Prostate gland (tissue), 2 donors: Measurements from ENCODE around the gene ZSWIM8. TPM values are rescaled to one million over a fixed set of nuclear protein-coding genes. Genes with fewer than 3 reads are reported as not detected.
"Not testable (repeated sequence)": the region's sequence is repeated elsewhere in the genome, so short reads cannot be mapped to it uniquely, and the experiment has no call there.

Experiments
- DNase-seq: peaks from one replicate; pipeline ENCODE4 v3.0.0-alpha.2; 2019; ENCODE audit warnings: low spot score
- H3K27ac ChIP-seq, 2 donors: fragments of 200-600 bp; sonication (generic); 2 replicates each; pipeline ENCODE4 v1.5.1; 2017 to 2019
- H3K27me3 ChIP-seq: fragments of 200-600 bp; sonication (generic); replicated peaks from 2 replicates; pipeline ENCODE4 v1.5.1; 2019; ENCODE audit not compliant: insufficient read depth
- H3K36me3 ChIP-seq, 2 donors: fragments of 200-600 bp; sonication (generic); 1 replicate in 1 of 2; 2 replicates in 1 of 2; pipeline versions ENCODE4 v1.5.1 to v1.8.1; 2017 to 2019
- H3K4me1 ChIP-seq: fragments of 200-600 bp; sonication (generic); replicated peaks from 2 replicates; pipeline ENCODE4 v1.5.1; 2019
- H3K4me3 ChIP-seq, 2 donors: fragments of 200-600 bp; sonication (generic); 2 replicates each; pipeline ENCODE4 v1.5.1; 2017 to 2019
- H3K9me3 ChIP-seq: fragments of 200-600 bp; sonication (generic); 2 replicates; pipeline ENCODE4 v1.5.1; 2017
- CTCF ChIP-seq, 4 experiments: fragments of 200-600 bp in 2 of 4; fragments of 450-650 bp in 2 of 4; sonication (generic) in 2 of 4; IDR thresholded peaks; 1 replicate in 3 of 4; 2 replicates in 1 of 4; pipeline ENCODE4 v1.5.1; 2016 to 2019; ENCODE audit warnings: antibody characterized with exemption in 4 of 4, mild to moderate bottlenecking in 2 of 4, moderate library complexity in 2 of 4
- POLR2A ChIP-seq: fragments of 450-650 bp; IDR thresholded peaks from one replicate; pipeline ENCODE4 v1.6.1; 2016; ENCODE audit warnings: antibody characterized with exemption, mild to moderate bottlenecking
- POLR2AphosphoS5 ChIP-seq: sonication (generic); formaldehyde crosslinking; IDR thresholded peaks from one replicate; pipeline ENCODE4 v1.6.1; 2017; ENCODE audit warnings: antibody characterized with exemption
- WGBS: methylation state at CpG from one replicate; pipeline ENCODE4 v1.1.5; 2018; 5-methylcytosine and 5-hydroxymethylcytosine counted together
- intact Hi-C: fragments of 100-400 bp; cut with DNase I; formaldehyde crosslinking; loops from one replicate; pipeline ENCODE4 v1.14.2; 2022
- total RNA-seq, 2 donors: library from RNA; depleted of rRNA; stranded (reverse); fragments of >200 nt; gene quantifications; one replicate each; pipeline ENCODE4 v1.1.0, GENCODE V29; 2016

The ZSWIM8 gene
- total RNA-seq, 2 donors from 2014 or later = 80.6 to 246 TPM

- H3K9me3 ChIP-seq = no peaks in the 10 kb centered on the region
- peaks cover 40 to 66% of the 10 kb centered on the region in 2 donors for H3K36me3 ChIP-seq
- no peak overlapping the region for H3K27ac ChIP-seq
- DNase-seq = no peak
- intact Hi-C loops = no loop called here
- no peaks in the 10 kb centered on the region for H3K27me3 ChIP-seq
- no peaks in the 10 kb centered on the region for H3K4me1 ChIP-seq
- TF ChIP-seq POLR2A (no peak), POLR2AphosphoS5 (no peak), CTCF (IDR thresholded peaks at IDR 0.05) (no peak)
- WGBS = 97% methylated on average over 5 of the region's 5 CpGs
- no peak overlapping the region for H3K4me3 ChIP-seq
These were observed 8.1 kb downstream of the ZSWIM8 start for GRCh38 chr10:73793456-73793855.

GRCh38 chr10:73795491-73795890 lies 10.1 kb downstream of the ZSWIM8 start:
- DNase-seq, H3K4me3 ChIP-seq, H3K27me3 ChIP-seq, H3K4me1 ChIP-seq, H3K9me3 ChIP-seq, intact Hi-C loops, H3K27ac ChIP-seq: not testable (repeated sequence)
- peaks cover 29 to 49% of the 10 kb centered on the region in 2 donors for H3K36me3 ChIP-seq
- WGBS = 95% methylated on average over 10 of the region's 10 CpGs

- H3K4me3 ChIP-seq, H3K27ac ChIP-seq, intact Hi-C loops, H3K27me3 ChIP-seq, DNase-seq, H3K4me1 ChIP-seq, H3K9me3 ChIP-seq: not testable (repeated sequence)
- peaks cover 31 to 44% of the 10 kb centered on the region in 2 donors for H3K36me3 ChIP-seq
- 92% methylated on average over 8 of the region's 8 CpGs for WGBS
These were observed 10.6 kb downstream of the ZSWIM8 start for GRCh38 chr10:73796035-73796434.

- no peak for TF ChIP-seq CTCF (IDR thresholded peaks at IDR 0.05)
- no peak for TF ChIP-seq POLR2A
- no peak for TF ChIP-seq POLR2AphosphoS5
- 85% methylated on average over 5 of the region's 5 CpGs for WGBS
- H3K9me3 ChIP-seq = no peaks in the 10 kb centered on the region
- no peak overlapping the region for H3K27ac ChIP-seq
- DNase-seq = no peak
- no peaks in the 10 kb centered on the region for H3K27me3 ChIP-seq
- no peak overlapping the region for H3K4me3 ChIP-seq
- H3K4me1 ChIP-seq = no peaks in the 10 kb centered on the region
- peaks cover 27 to 37% of the 10 kb centered on the region in 2 donors for H3K36me3 ChIP-seq
- intact Hi-C loops = no loop called here
These were observed 11.4 kb downstream of the ZSWIM8 start for GRCh38 chr10:73796766-73797165.

- H3K4me1 ChIP-seq = no peaks in the 10 kb centered on the region
- no peaks in the 10 kb centered on the region for H3K9me3 ChIP-seq
- intact Hi-C loops = no loop called here
- H3K36me3 ChIP-seq = peaks cover 25 to 30% of the 10 kb centered on the region in 2 donors
- no peak for TF ChIP-seq CTCF (IDR thresholded peaks at IDR 0.05)
- no peak for TF ChIP-seq POLR2AphosphoS5
- TF ChIP-seq POLR2A = no peak
- H3K27me3 ChIP-seq = no peaks in the 10 kb centered on the region
- H3K27ac ChIP-seq = no peak overlapping the region
- H3K4me3 ChIP-seq = no peak overlapping the region
- DNase-seq = no peak
- WGBS = 88% methylated on average over 19 of the region's 19 CpGs
These were observed 12.1 kb downstream of the ZSWIM8 start for GRCh38 chr10:73797324-73798025.

- DNase-seq = no peak
- intact Hi-C loops = no loop called here
- H3K27me3 ChIP-seq = no peaks in the 10 kb centered on the region
- no peak overlapping the region for H3K4me3 ChIP-seq
- H3K9me3 ChIP-seq = no peaks in the 10 kb centered on the region
- no peak for TF ChIP-seq POLR2A
- no peak for TF ChIP-seq POLR2AphosphoS5
- TF ChIP-seq CTCF (IDR thresholded peaks at IDR 0.05) = no peak
- peaks cover 25% of the 10 kb centered on the region in 2 donors for H3K36me3 ChIP-seq
- 91% methylated on average over 6 of the region's 6 CpGs for whole genome bisulfite sequencing
- H3K4me1 ChIP-seq = peaks cover 4% of the 10 kb centered on the region
- no peak overlapping the region for H3K27ac ChIP-seq
These were observed 12.7 kb downstream of the ZSWIM8 start for GRCh38 chr10:73798087-73798486.
